Ovary (tissue), 9 donors: ENCODE measurements around the gene CACNA2D3. TPM values are rescaled to one million over a fixed set of nuclear protein-coding genes. Genes with fewer than 3 reads are reported as not detected.

Source experiments
- DNase-seq, 5 donors: peaks; one replicate each; pipeline ENCODE4 v3.0.0-alpha.2; 2019 to 2020
- H3K27ac ChIP-seq, 2 donors: fragments of 200-600 bp; one replicate each; pipeline versions ENCODE4 v1.5.1 to v1.8.0; 2019 to 2022
- H3K27me3 ChIP-seq: fragments of 200-600 bp; one replicate; pipeline ENCODE4 v1.8.0; 2022
- H3K36me3 ChIP-seq: fragments of 200-600 bp; sonication (generic); one replicate; pipeline ENCODE4 v1.5.1; 2019
- H3K4me1 ChIP-seq: one replicate; pipeline ENCODE4 v1.8.1; 2013; ENCODE audit warnings: mild to moderate bottlenecking, moderate library complexity; ENCODE audit not compliant: insufficient read depth
- H3K4me3 ChIP-seq: fragments of 200-600 bp; sonication (generic); one replicate; pipeline ENCODE4 v1.5.1; 2017
- H3K9me3 ChIP-seq, 2 donors: fragments of 200-600 bp in 1 of 2; sonication (generic) in 1 of 2; one replicate each; pipeline versions ENCODE4 v1.5.1 to v1.8.1; 2013 to 2019; ENCODE audit warnings: mild to moderate bottlenecking in 1 of 2, moderate library complexity in 1 of 2
- CTCF ChIP-seq, 3 donors: fragments of 450-650 bp in 2 of 3; fragments of 200-600 bp in 1 of 3; IDR thresholded peaks; one replicate each; pipeline versions ENCODE4 v1.5.1 to v1.8.0; 2016 to 2022; ENCODE audit warnings: antibody characterized with exemption in 3 of 3, mild to moderate bottlenecking in 1 of 3
- EP300 ChIP-seq: sonication (generic); formaldehyde crosslinking; IDR thresholded peaks from one replicate; pipeline ENCODE4 v1.6.1; 2017; ENCODE audit warnings: antibody characterized with exemption
- POLR2A ChIP-seq: fragments of 450-650 bp; IDR thresholded peaks from one replicate; pipeline ENCODE4 v1.6.1; 2017; ENCODE audit warnings: antibody characterized with exemption, mild to moderate bottlenecking, moderate library complexity
- WGBS, 3 donors: extraction: QIAGEN DNeasy Blood & Tissue Kit in 1 of 3; methylation state at CpG; one replicate each; pipeline versions ENCODE4 v1.1.5 to v1.1.7; 2013 to 2017; 5-methylcytosine and 5-hydroxymethylcytosine counted together
- intact Hi-C, 4 donors: fragments of 100-400 bp; cut with DNase I; formaldehyde crosslinking; loops; one replicate each; pipeline versions ENCODE4 v1.11.0 to v1.15.1; 2022 to 2023
- polyA plus RNA-seq, 2 donors: library from polyadenylated mRNA; stranded (reverse); fragments of 200-250 nt in 1 of 2; fragments of 350-450 nt in 1 of 2; fragmentation: Illumina TruSeq in 1 of 2; extraction: RNeasy Lipid Tissue Mini Kit (QIAGEN cat#74804) in 1 of 2; gene quantifications; one replicate each; pipeline ENCODE4 v1.2.3, GENCODE V29; 2013 to 2014
- total RNA-seq, 7 donors: library from RNA; depleted of rRNA in 2 of 7; stranded (reverse); fragments of >200 nt in 2 of 7; fragmentation: NEBNext Ultra II Directional in 3 of 7; extraction: Animal tissue kit (Norgen Biotek cat#: 25700) in 3 of 7; gene quantifications; one replicate each; pipeline versions ENCODE4 v1.1.0 to v1.2.4, GENCODE V29; 2016 to 2023
- donor health status: DM: no; HTN: no; CAD: no; lungs with moderate emphysema.
- donor health status: DM: no; HTN: no; CAD: no.
- donor health status: Bipolar disorder and iron deficiency.
- donor health status: DM: yes; HTN: yes; CAD: no.
- donor health status: DM: no; HTN: no; CAD: no.
- donor health status: DM: yes; HTN: yes; CAD: no.

Gene CACNA2D3
- total and polyA plus RNA-seq, 9 donors = 2.0 to 10.1 (median 4.7) TPM

GRCh38 chr3:54342676-54343075 is 220.3 kb downstream of the CACNA2D3 start:
- Histone ChIP-seq H3K36me3 (no peaks in the 10 kb centered on the region), H3K4me3 (no peak overlapping the region), H3K27ac (no peak overlapping the region), H3K27me3 (no peaks in the 10 kb centered on the region), H3K9me3 (no peaks in the 10 kb centered on the region), H3K4me1 (peaks cover 10% of the 10 kb centered on the region)
- peak in 4 of 5 donors; percentile 19 to 46 (median 33) for DNase-seq
- no peak for TF ChIP-seq CTCF (IDR thresholded peaks at IDR 0.05)
- no peak for TF ChIP-seq EP300
- TF ChIP-seq POLR2A = no peak
- 16 to 22% (median 20%) methylated on average over 9 of the region's 9 CpGs for WGBS, 3 donors
- intact Hi-C loops = no loop called here

- Histone ChIP-seq H3K4me3 (no peak overlapping the region), H3K27ac (no peak overlapping the region), H3K36me3 (no peaks in the 10 kb centered on the region), H3K4me1 (peaks cover 10% of the 10 kb centered on the region), H3K9me3 (no peaks in the 10 kb centered on the region), H3K27me3 (no peaks in the 10 kb centered on the region)
- intact Hi-C loops = no loop called here
- no peak for DNase-seq
- WGBS, 3 donors = 98 to 100% (median 100%) methylated on average over 1 of the region's 1 CpG
- no peak for TF ChIP-seq POLR2A
Observed at GRCh38 chr3:54343495-54343894, 221.1 kb downstream of the CACNA2D3 start.

GRCh38 chr3:54344601-54345231 is 222.4 kb downstream of the CACNA2D3 start:
- no peak for DNase-seq
- H3K27ac ChIP-seq = no peak overlapping the region
- 34 to 50% (median 38%) methylated on average over 8 of the region's 8 CpGs for WGBS, 3 donors
- no peaks in the 10 kb centered on the region for H3K36me3 ChIP-seq
- no peak for TF ChIP-seq POLR2A
- TF ChIP-seq EP300 = no peak
- no peak for TF ChIP-seq CTCF (IDR thresholded peaks at IDR 0.05)
- peaks cover 10% of the 10 kb centered on the region for H3K4me1 ChIP-seq
- H3K27me3 ChIP-seq = no peaks in the 10 kb centered on the region
- no peak overlapping the region for H3K4me3 ChIP-seq
- intact Hi-C loops = no loop called here
- H3K9me3 ChIP-seq = no peaks in the 10 kb centered on the region

GRCh38 chr3:54345847-54346375 is 223.6 kb downstream of the CACNA2D3 start:
- TF ChIP-seq EP300 (no peak), CTCF (IDR thresholded peaks at IDR 0.05) (no peak), POLR2A (no peak)
- H3K27ac ChIP-seq = no peak overlapping the region
- H3K4me3 ChIP-seq = no peak overlapping the region
- no peaks in the 10 kb centered on the region for H3K9me3 ChIP-seq
- H3K36me3 ChIP-seq = no peaks in the 10 kb centered on the region
- no peaks in the 10 kb centered on the region for H3K27me3 ChIP-seq
- peaks cover 10% of the 10 kb centered on the region for H3K4me1 ChIP-seq
- DNase-seq = no peak
- WGBS, 3 donors = 89 to 91% (median 89%) methylated on average over 5 of the region's 5 CpGs
- intact Hi-C loops = no loop called here

GRCh38 chr3:54347060-54347459 is 224.7 kb downstream of the CACNA2D3 start:
- no peak overlapping the region for H3K4me3 ChIP-seq
- no peak overlapping the region for H3K27ac ChIP-seq
- no peaks in the 10 kb centered on the region for H3K9me3 ChIP-seq
- WGBS, 3 donors = 91 to 99% (median 96%) methylated on average over 3 of the region's 3 CpGs
- no peaks in the 10 kb centered on the region for H3K36me3 ChIP-seq
- no peak for TF ChIP-seq POLR2A
- TF ChIP-seq CTCF (IDR thresholded peaks at IDR 0.05) = no peak
- TF ChIP-seq EP300 = no peak
- H3K4me1 ChIP-seq = peaks cover 10% of the 10 kb centered on the region
- intact Hi-C loops = no loop called here
- H3K27me3 ChIP-seq = no peaks in the 10 kb centered on the region
- DNase-seq = no peak
